IPS DF 4.7 (cell line): Measurements from ENCODE around the gene TIGD4.
A peak's percentile ranks its signal among the peaks of the same experiment; 100 is the strongest.

ENCODE experiments used
- DNase-seq: peaks from one replicate; pipeline ENCODE4 v3.0.0-alpha.2; 2013; ENCODE audit warnings: low spot score; ENCODE audit errors: extremely low read depth

Gene TIGD4

GRCh38 chr4:152779513-152780266 lies at the start of gene TIGD4, which contains the start of gene ARFIP1:
Gene TIGD4, minus strand, starts transcription at chr4:152779730. Its CDS starts 8,726 bp downstream, at chr4:152771004.
Gene ARFIP1, plus strand, starts transcription at chr4:152779954. Its CDS starts 49,680 bp downstream, at chr4:152829634.
- DNase-seq = peak; percentile 91

- no peak for DNase-seq
These were observed 48.6 kb upstream of the TIGD4 start for GRCh38 chr4:152828122-152828521.

DNA sequence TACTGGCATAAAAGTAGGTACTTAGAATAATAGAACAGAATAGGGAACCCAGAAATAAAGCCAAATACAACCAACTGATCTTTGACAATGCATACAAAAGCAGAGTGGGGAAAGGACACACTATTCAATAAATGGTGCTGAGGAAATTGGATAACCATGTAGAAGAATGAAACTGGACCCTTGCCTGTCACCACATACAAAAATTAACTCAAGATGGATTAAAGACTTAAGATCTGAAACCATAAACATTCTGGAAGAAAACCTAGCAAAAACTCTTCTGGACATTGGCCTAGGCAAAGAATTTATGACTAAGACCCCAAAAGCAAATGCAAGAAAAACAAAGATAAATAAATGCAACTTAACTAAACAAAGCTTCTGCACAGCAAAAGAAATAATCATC lies 45.8 kb upstream of the TIGD4 start:
- DNase-seq = no peak

GRCh38 chr4:152824561-152824960 lies 45.0 kb upstream of the TIGD4 start:
- DNase-seq = no peak

DNA sequence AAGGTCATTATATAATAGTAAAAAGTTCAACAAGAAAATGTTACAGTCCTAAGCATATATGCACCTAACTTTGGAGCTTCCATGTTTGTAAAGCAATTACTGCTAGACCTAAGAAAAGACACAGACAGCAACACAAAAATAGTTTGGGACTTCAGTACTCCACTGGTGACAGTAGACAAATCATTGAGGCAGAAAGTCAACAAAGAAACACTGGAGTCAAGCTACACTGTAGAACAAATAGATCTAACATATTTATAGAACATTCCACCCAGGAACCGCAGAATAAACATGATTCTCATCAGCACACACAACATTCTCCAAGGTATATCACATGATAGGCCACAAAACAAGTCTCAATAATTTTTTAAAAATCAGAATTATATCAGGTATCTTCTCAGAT lies 42.8 kb upstream of the TIGD4 start:
- no peak for DNase-seq

DNA sequence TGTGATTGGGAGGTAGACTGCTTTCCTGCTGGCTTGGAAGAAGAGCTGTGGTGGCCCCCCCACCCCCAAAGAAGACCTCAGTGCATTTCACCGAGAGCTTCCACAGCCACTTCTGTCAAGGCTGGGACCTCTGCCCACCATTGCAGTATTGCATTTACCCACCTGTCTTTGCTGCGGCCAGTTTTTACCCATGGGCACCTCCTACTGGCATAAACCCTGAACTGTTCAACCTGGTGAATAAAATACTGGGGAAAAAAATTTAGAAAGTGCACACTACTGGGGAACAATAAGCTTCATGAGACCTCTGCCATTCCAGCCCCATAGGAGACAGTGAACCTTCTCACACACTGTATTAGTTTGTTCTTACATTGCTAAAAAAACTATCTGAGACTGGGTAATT lies 40.5 kb upstream of the TIGD4 start:
- DNase-seq = no peak

GRCh38 chr4:152819026-152819645 lies 39.6 kb upstream of the TIGD4 start:
- no peak for DNase-seq

- DNase-seq = no peak
These were observed 37.8 kb upstream of the TIGD4 start for GRCh38 chr4:152817331-152817730.

DNA sequence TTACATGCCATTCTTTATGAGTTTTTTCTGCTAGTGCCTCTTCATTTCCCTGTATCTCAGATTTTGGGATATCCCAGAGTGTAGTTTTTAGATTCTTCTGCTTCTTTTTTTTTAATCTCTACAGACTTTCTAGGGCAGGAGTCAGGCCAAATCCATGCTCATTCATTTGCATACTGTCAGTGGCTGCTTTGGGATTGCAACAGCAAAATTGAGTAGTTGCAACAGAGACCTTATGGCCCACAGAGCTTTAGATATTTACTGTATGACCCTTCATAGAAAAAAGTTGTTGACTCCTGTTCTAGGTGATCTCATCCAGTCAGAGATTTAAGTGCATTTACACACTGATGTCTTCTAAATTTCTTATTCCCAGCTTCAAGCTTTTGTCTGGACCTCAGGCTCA lies 35.5 kb upstream of the TIGD4 start:
- DNase-seq = no peak

DNA sequence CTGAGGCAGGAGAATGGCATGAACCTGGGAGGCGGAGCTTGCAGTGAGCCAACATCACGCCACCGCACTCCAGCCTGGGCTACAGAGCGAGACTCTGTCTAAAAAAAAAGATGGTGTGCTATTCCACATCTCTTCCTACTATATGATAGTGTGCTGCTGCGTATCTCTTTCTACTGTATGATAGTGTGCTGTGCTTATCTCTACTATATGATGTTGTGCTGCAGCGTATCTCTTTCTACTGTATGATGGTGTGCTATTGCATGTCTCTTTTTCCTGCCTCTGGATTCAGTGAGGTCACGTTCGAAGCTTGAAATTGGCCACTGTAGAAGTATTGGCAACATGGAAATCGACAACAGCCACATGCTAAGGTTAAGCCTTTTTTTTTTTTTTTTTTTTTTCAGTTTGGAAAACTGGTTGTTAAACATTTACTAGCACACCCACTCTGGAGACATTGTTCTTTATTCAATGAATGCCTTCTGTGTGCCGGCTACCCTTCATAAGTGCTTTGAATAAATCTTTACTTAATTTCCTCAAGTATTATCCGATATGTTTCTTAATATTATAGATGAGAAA lies 31.3 kb upstream of the TIGD4 start:
- no peak for DNase-seq

GRCh38 chr4:152808670-152809069 lies 29.1 kb upstream of the TIGD4 start:
- DNase-seq = peak; percentile 38

- DNase-seq = no peak
These were observed 27.8 kb upstream of the TIGD4 start for GRCh38 chr4:152807294-152807829.

DNA sequence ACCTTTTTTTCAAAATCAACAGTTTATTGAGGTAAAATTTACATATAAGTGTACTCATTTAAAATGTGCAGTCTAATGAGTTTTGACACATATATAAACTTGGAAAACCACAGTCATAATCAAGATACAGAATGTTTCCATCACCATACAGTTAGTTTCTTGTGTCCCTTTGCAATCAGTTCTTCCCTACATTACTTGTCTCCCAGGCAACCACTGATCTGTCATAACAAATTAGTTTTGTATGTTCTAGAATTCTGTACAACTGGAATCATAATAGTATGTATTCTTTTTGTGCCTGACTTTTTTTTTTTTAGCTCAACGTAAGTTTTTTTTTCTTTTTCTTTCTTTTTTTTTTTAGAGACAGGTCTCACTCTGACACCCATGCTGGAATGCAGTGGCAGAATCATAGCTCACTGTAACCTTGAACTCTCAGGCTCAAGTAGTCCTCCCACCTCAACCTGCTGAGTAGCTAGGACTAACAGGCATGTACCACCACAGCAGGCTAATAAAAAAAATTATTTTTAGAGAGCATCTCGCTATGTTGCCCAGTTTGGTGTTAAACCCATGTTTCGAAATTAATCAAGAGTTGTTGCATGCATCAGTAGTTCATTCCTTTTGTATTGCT lies 27.1 kb upstream of the TIGD4 start:
- DNase-seq = no peak

DNA sequence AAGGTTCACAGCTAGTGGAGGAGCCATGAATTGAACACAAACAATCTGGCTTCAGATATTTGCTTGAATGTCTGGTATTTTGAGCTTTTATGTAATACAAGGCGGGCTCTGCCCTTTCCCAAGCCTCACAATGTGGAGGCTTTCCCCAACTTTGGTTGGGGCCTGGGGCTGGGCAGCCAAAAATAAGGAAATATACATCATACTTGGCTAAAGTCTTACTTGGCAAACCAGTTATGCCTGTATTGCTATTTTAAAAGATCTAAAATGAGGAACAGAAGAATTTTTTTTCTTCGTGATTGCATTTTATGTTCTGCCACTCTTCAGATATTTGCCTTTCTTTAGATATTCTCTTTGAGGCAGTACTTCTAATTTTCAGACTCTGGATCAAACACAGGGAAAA lies 26.3 kb upstream of the TIGD4 start:
- DNase-seq = no peak

DNA sequence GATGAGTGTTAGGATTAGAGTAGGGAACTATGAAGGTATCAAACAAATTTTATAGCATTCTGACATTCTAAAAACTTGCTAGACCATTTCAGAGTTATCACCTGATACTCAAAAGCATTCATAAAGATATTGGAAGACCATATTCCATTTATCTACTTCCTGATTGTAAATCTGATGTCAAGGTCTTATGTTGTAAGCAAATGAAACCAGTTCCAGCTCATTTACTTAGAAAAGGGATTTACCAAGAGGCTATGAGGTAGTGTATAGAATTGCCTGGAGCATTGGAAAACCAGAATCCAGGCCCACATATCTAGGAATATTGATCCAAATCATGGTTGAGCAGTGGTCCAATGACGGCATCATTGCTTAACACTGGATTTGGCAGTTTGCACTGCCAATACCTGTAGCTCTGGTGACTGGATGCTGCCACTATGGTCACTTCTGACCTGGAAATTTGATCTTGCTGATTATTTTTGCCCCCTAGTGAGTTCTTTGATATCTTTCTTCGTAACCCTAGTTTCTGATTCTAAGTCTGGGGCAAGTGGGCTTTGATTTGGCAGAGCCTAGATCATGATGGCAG lies 25.6 kb upstream of the TIGD4 start:
- DNase-seq = no peak

- DNase-seq = no peak
These were observed 24.0 kb upstream of the TIGD4 start for GRCh38 chr4:152803541-152803940.

- DNase-seq = no peak
These were observed 16.4 kb upstream of the TIGD4 start for GRCh38 chr4:152795891-152796290.

- no peak for DNase-seq
These were observed 7.1 kb upstream of the TIGD4 start for GRCh38 chr4:152786627-152787026.

DNA sequence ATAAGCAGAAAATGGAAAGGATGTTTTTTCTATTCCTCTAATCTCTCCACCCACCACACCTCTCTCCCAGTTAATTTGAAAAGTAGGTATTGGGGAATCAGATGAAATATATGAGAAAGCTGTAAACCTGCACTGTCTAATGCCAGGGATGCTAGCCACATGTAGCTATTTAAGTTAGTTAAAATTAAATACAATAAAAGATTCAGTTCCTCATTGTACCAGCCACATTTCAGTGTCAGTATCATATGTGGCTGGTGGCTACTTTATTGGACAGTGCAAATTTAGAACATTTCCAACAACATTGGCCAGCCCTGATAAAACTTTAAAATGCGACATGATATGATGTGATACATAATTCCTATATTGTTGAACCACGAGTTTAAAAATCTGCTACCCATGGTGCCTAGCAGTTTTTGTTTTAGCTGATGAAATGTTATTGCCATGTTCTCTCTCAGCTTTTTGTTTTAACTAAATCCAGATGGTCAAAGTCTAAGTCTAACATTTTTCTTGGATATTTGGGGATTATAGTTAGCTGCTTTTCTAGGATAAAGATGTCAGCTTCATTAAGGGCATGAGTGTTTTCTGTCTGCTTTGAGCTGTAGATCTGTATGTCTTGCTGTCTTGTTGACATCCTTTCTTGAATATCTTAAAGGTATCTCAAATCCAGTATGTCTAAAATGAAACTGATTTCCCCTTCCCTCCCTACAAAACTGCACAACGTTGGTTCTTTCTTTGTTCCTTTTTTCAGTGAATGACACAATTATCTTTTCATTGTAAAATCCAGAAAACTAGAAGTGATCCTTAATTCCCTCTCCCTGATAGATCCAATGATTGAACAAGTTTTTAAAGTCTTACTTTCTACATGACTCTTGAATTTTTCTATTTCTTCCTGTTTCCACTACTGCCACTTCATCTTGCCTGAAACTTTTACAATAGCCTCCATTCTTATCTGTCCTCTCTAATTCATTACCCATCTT lies 6.4 kb upstream of the TIGD4 start:
- no peak for DNase-seq
